WTC11 (cell line): ENCODE results near the gene LRP3. TPM values are rescaled to one million over a fixed set of nuclear protein-coding genes. Genes with fewer than 3 reads are reported as not detected.

Experiments used
- ATAC-seq: fragments of 200-7000 bp; cut with Tn5 transposase; 2 replicates; pipeline ENCODE4 v1.10.0; 2021; ENCODE audit warnings: mild to moderate bottlenecking, moderate library complexity
- CTCF ChIA-PET: fragments of 300-600 bp; sonication (Branson Sonifier 250); formaldehyde crosslinking; loops from one replicate; lab custom pipeline; 2021; ENCODE audit warnings: antibody characterized with exemption; lab: Charles Lee
- POLR2A ChIA-PET: fragments of 350-600 bp; sonication (Branson Sonifier 250); formaldehyde crosslinking; loops from one replicate; lab custom pipeline; 2021; ENCODE audit warnings: antibody characterized with exemption; lab: Charles Lee
- DNase-seq: peaks from one replicate; pipeline ENCODE4 v3.0.0; 2021; ENCODE audit warnings: low spot score
- H3K27ac Mint-ChIP-seq: 2 replicates; pipeline ENCODE4 v1.8.0; 2021; ENCODE audit warnings: mixed read lengths
- H3K27me3 Mint-ChIP-seq: 2 replicates; pipeline ENCODE4 v1.8.0; 2021; ENCODE audit warnings: low read depth, mild to moderate bottlenecking, moderate library complexity, mixed read lengths
- H3K36me3 Mint-ChIP-seq: 2 replicates; pipeline ENCODE4 v1.8.0; 2021; ENCODE audit warnings: mixed read lengths
- H3K4me1 Mint-ChIP-seq: 2 replicates; pipeline ENCODE4 v1.8.0; 2022; ENCODE audit warnings: mixed read lengths
- H3K4me3 Mint-ChIP-seq: 2 replicates; pipeline ENCODE4 v1.8.0; 2021; ENCODE audit warnings: mild to moderate bottlenecking, moderate library complexity, mixed read lengths
- H3K9me3 Mint-ChIP-seq: 2 replicates; pipeline ENCODE4 v1.8.0; 2021; ENCODE audit warnings: mixed read lengths
- ATF3 ChIP-seq: sonication (generic); formaldehyde crosslinking; conservative IDR thresholded peaks from 2 replicates; pipeline ENCODE4 v1.8.1; 2022; ENCODE audit warnings: mild to moderate bottlenecking, missing genetic modification reagents
- CTCF ChIP-seq: fragments of 200-600 bp; IDR thresholded peaks from 2 replicates; pipeline ENCODE4 v1.8.0; 2022; ENCODE audit warnings: antibody characterized with exemption
- E2F1 ChIP-seq: sonication (generic); formaldehyde crosslinking; IDR thresholded peaks from 2 replicates; pipeline ENCODE4 v1.8.0; 2022; ENCODE audit warnings: mild to moderate bottlenecking, missing genetic modification reagents
- ELF4 ChIP-seq: sonication (generic); formaldehyde crosslinking; IDR thresholded peaks from 2 replicates; pipeline ENCODE4 v1.8.1; 2022; ENCODE audit warnings: low read depth, mild to moderate bottlenecking, moderate library complexity, missing genetic modification reagents
- ESRRA ChIP-seq: sonication (generic); formaldehyde crosslinking; IDR thresholded peaks from 2 replicates; pipeline ENCODE4 v1.8.1; 2022; ENCODE audit warnings: mild to moderate bottlenecking, missing genetic modification reagents, borderline replicate concordance
- ETV6 ChIP-seq: sonication (generic); formaldehyde crosslinking; IDR thresholded peaks from 2 replicates; pipeline ENCODE4 v1.8.1; 2022; ENCODE audit warnings: mild to moderate bottlenecking, missing genetic modification reagents
- FOXP1 ChIP-seq: sonication (generic); formaldehyde crosslinking; IDR thresholded peaks from 2 replicates; pipeline ENCODE4 v1.8.0; 2022; ENCODE audit warnings: missing genetic modification reagents, mild to moderate bottlenecking, moderate library complexity, borderline replicate concordance
- HMGXB4 ChIP-seq: sonication (generic); formaldehyde crosslinking; IDR thresholded peaks from 2 replicates; pipeline ENCODE4 v1.8.1; 2023; ENCODE audit warnings: mild to moderate bottlenecking, moderate library complexity, missing genetic modification reagents
- JUN ChIP-seq: sonication (generic); formaldehyde crosslinking; IDR thresholded peaks from 2 replicates; pipeline ENCODE4 v1.8.0; 2023; ENCODE audit warnings: mild to moderate bottlenecking, missing genetic modification reagents
- NFATC4 ChIP-seq: fragments of 250-450 bp; sonication (Bioruptor Pico); IDR thresholded peaks from 2 replicates; pipeline ENCODE4 v1.9.0; 2021; ENCODE audit warnings: mild to moderate bottlenecking
- NFYB ChIP-seq: sonication (generic); formaldehyde crosslinking; conservative IDR thresholded peaks from 2 replicates; pipeline ENCODE4 v1.8.0; 2022; ENCODE audit warnings: low read depth, missing genetic modification reagents
- NR1H2 ChIP-seq: sonication (generic); formaldehyde crosslinking; IDR thresholded peaks from 2 replicates; pipeline ENCODE4 v1.9.0; 2021; ENCODE audit warnings: mild to moderate bottlenecking, moderate library complexity, missing genetic modification reagents
- RORB ChIP-seq: fragments of 250-450 bp; sonication (Bioruptor Pico); IDR thresholded peaks from 2 replicates; pipeline ENCODE4 v1.9.0; 2021; ENCODE audit warnings: mild to moderate bottlenecking
- SMAD3 ChIP-seq: sonication (generic); formaldehyde crosslinking; IDR thresholded peaks from 2 replicates; pipeline ENCODE4 v1.8.0; 2022; ENCODE audit warnings: missing genetic modification reagents, mild to moderate bottlenecking, borderline replicate concordance
- ZNF219 ChIP-seq: sonication (generic); formaldehyde crosslinking; IDR thresholded peaks from 2 replicates; pipeline ENCODE4 v1.8.0; 2023; ENCODE audit warnings: missing genetic modification reagents, mild to moderate bottlenecking, borderline replicate concordance
- ZNF232 ChIP-seq: sonication (generic); formaldehyde crosslinking; IDR thresholded peaks from 2 replicates; pipeline ENCODE4 v1.8.0; 2022; ENCODE audit warnings: mild to moderate bottlenecking, missing genetic modification reagents
- ZNF263 ChIP-seq: sonication (generic); formaldehyde crosslinking; IDR thresholded peaks from 2 replicates; pipeline ENCODE4 v1.8.1; 2022; ENCODE audit warnings: low read depth, mild to moderate bottlenecking, moderate library complexity, missing genetic modification reagents
- ZNF281 ChIP-seq: sonication (generic); formaldehyde crosslinking; IDR thresholded peaks from 2 replicates; pipeline ENCODE4 v1.8.0; 2023; ENCODE audit warnings: mild to moderate bottlenecking, missing genetic modification reagents
- ZNF396 ChIP-seq: fragments of 250-450 bp; sonication (Bioruptor Pico); IDR thresholded peaks from 2 replicates; pipeline ENCODE4 v1.8.0; 2021; ENCODE audit warnings: mild to moderate bottlenecking, moderate library complexity, borderline replicate concordance
- ZNF671 ChIP-seq: fragments of 250-450 bp; sonication (Bioruptor Pico); IDR thresholded peaks from 2 replicates; pipeline ENCODE4 v1.8.0; 2021; ENCODE audit warnings: mild to moderate bottlenecking
- total RNA-seq: library from RNA; stranded (reverse); gene quantifications from 3 replicates; pipeline ENCODE4 v1.2.3, GENCODE V29; 2021

Gene LRP3
- total RNA-seq, 1 experiment from 2014 or later = 47.0 TPM

GRCh38 chr19:33232656-33233055, 38.5 kb downstream of the LRP3 start:
- POLR2A ChIA-PET = no interaction called here
- CTCF ChIA-PET = no interaction called here
- DNase-seq = no peak
- no peak overlapping the region for H3K27ac Mint-ChIP-seq
- H3K4me3 Mint-ChIP-seq = no peak overlapping the region
- peaks cover 10% of the 10 kb centered on the region for H3K36me3 Mint-ChIP-seq
- ATAC-seq = no peak
- peaks cover 13% of the 10 kb centered on the region for H3K9me3 Mint-ChIP-seq
- TF ChIP-seq JUN (CRISPR knock-in tag) (no peak), ZNF263 (CRISPR knock-in tag) (no peak), ZNF219 (CRISPR knock-in tag) (no peak), ZNF396 (CRISPR knock-in tag) (no peak), ZNF232 (CRISPR knock-in tag) (no peak), RORB (CRISPR knock-in tag) (no peak), ZNF671 (no peak), ESRRA (CRISPR knock-in tag) (no peak), FOXP1 (CRISPR knock-in tag) (no peak), ETV6 (CRISPR knock-in tag) (no peak), NFATC4 (CRISPR knock-in tag) (no peak), SMAD3 (no peak)
- H3K4me1 Mint-ChIP-seq = peaks cover 2% of the 10 kb centered on the region; the same call in 1 of the 2 replicates
- H3K27me3 Mint-ChIP-seq = peaks cover 22% of the 10 kb centered on the region

- H3K27ac Mint-ChIP-seq = no peak overlapping the region
- no peak overlapping the region for H3K4me3 Mint-ChIP-seq
- peaks cover 7% of the 10 kb centered on the region for H3K9me3 Mint-ChIP-seq
- no peak for ATAC-seq
- 0 out of 2 replicates have a peak, but pooled peaks have one; percentile 31 for TF ChIP-seq ATF3 (CRISPR knock-in tag)
- TF ChIP-seq HMGXB4 = no peak
- no peak for TF ChIP-seq ELF4 (CRISPR knock-in tag)
- TF ChIP-seq ZNF281 = no peak
- no peak for TF ChIP-seq NR1H2 (CRISPR knock-in tag)
- TF ChIP-seq NFYB (CRISPR knock-in tag) = no peak
- TF ChIP-seq CTCF = no peak
- TF ChIP-seq E2F1 (CRISPR knock-in tag) = no peak
- no peak for DNase-seq
- CTCF ChIA-PET = no interaction called here
- H3K36me3 Mint-ChIP-seq = peaks cover 6% of the 10 kb centered on the region
- H3K4me1 Mint-ChIP-seq = peaks cover 2% of the 10 kb centered on the region; the same call in 1 of the 2 replicates
- POLR2A ChIA-PET = no interaction called here
- H3K27me3 Mint-ChIP-seq = peaks cover 17% of the 10 kb centered on the region
Observed at GRCh38 chr19:33233056-33233873, 39.1 kb downstream of the LRP3 start.
